PFSK-1 (cell line): ENCODE results near the gene ACOX2.

Experiments used
- SIN3A ChIP-seq: IDR thresholded peaks from 2 replicates; pipeline ENCODE4 v1.6.1; 2012; ENCODE audit warnings: mild to moderate bottlenecking, low read length, moderate library complexity, borderline replicate concordance; ENCODE audit not compliant: insufficient read depth
- TAF1 ChIP-seq: IDR thresholded peaks from 2 replicates; pipeline ENCODE4 v1.6.1; 2012; ENCODE audit warnings: low read length, control low read depth, borderline replicate concordance; ENCODE audit not compliant: insufficient read depth

- TF ChIP-seq SIN3A (no peak), TAF1 (no peak)
Observed at GRCh38 chr3:58565621-58566397, 28.8 kb upstream of the ACOX2 start.
